Endothelial cell of umbilical vein (primary cell): ENCODE measurements around the gene TXNL4A. TPM values are rescaled to one million over a fixed set of nuclear protein-coding genes. Genes with fewer than 3 reads are reported as not detected.

ENCODE experiments used
- BruUV-seq: library from RNA; stranded (reverse); fragments of 400-500 nt; replicated peaks from 2 replicates; lab custom pipeline; 2021; lab: Mats Ljungman, UMichigan
- CTCF ChIA-PET: fragments of 300-600, 350-600 bp; sonication (Branson Sonifier 250); formaldehyde crosslinking; loops from one replicate; lab custom pipeline; 2021; ENCODE audit warnings: antibody characterized with exemption, inconsistent platforms; lab: Charles Lee
- POLR2A ChIA-PET: fragments of 300-600, 350-600 bp; sonication (Branson Sonifier 250); formaldehyde crosslinking; loops from one replicate; lab custom pipeline; 2021; ENCODE audit warnings: antibody characterized with exemption, inconsistent platforms; lab: Charles Lee
- DNase-seq: peaks from one replicate; pipeline ENCODE4 v3.0.0-alpha.2; 2011; ENCODE audit warnings: low read depth, low spot score
- FAIRE-seq: peaks from 2 replicates; lab custom pipeline; 2011; peaks lifted over from hg19 to GRCh38; lab: Jason Lieb, UNC
- H2AFZ ChIP-seq: 2 replicates; pipeline ENCODE4 v1.6.0; 2012; ENCODE audit warnings: low read depth, low read length, control low read depth, inconsistent platforms
- H3K27ac ChIP-seq: 2 replicates; pipeline ENCODE4 v1.5.1; 2011; ENCODE audit warnings: low read depth, mild to moderate bottlenecking, control low read depth, low read length, moderate library complexity; ENCODE audit not compliant: insufficient read depth
- H3K27me3 ChIP-seq, 2 experiments: 2 replicates each; pipeline versions ENCODE4 v1.6.0 to v1.6.1; 2011; ENCODE audit warnings: low read length in 2 of 2, mixed read lengths in 1 of 2; ENCODE audit not compliant: control insufficient read depth in 2 of 2, insufficient read depth in 2 of 2
- H3K36me3 ChIP-seq, 2 experiments: 2 replicates in 1 of 2; 3 replicates in 1 of 2; pipeline ENCODE4 v1.5.1; 2011; ENCODE audit warnings: low read length in 2 of 2, mild to moderate bottlenecking in 1 of 2, moderate library complexity in 1 of 2; ENCODE audit not compliant: control insufficient read depth in 2 of 2, insufficient read depth in 2 of 2; ENCODE audit errors: extremely low read depth in 1 of 2
- H3K4me1 ChIP-seq: 3 replicates; pipeline ENCODE4 v1.5.1; 2011; ENCODE audit warnings: mild to moderate bottlenecking, low read length; ENCODE audit not compliant: control insufficient read depth, insufficient read depth; ENCODE audit errors: extremely low read depth
- H3K4me2 ChIP-seq: 2 replicates; pipeline ENCODE4 v1.6.1; 2011; ENCODE audit warnings: low read length, control low read depth, mixed read lengths; ENCODE audit not compliant: insufficient read depth
- H3K4me3 ChIP-seq, 3 experiments: fragments of 200-600 bp in 1 of 3; sonication (generic), shearing (Covaris generic) in 1 of 3; replicated peaks in 1 of 3; 2 replicates each; pipeline ENCODE4 v1.5.1; 2011 to 2016; ENCODE audit warnings: control low read depth in 3 of 3, low read length in 3 of 3, mild to moderate bottlenecking in 2 of 3, inconsistent platforms in 1 of 3, low read depth in 1 of 3, moderate library complexity in 1 of 3; ENCODE audit not compliant: insufficient read depth in 1 of 3
- H3K79me2 ChIP-seq: 2 replicates; pipeline ENCODE4 v1.6.0; 2012; ENCODE audit warnings: low read length, inconsistent platforms; ENCODE audit not compliant: control insufficient read depth, insufficient read depth
- H3K9ac ChIP-seq: replicated peaks from 2 replicates; pipeline ENCODE3; 2011; ENCODE audit warnings: low read length, control low read depth; ENCODE audit not compliant: insufficient read depth; ENCODE audit errors: extremely low read depth
- H3K9me1 ChIP-seq: replicated peaks from 3 replicates; pipeline ENCODE4 v1.6.0; 2011; ENCODE audit warnings: mild to moderate bottlenecking, low read length; ENCODE audit not compliant: control insufficient read depth, insufficient read depth; ENCODE audit errors: extremely low read depth
- H3K9me3 ChIP-seq: replicated peaks from 2 replicates; pipeline ENCODE4 v1.5.1; 2012; ENCODE audit warnings: low read length, inconsistent platforms; ENCODE audit not compliant: control insufficient read depth, insufficient read depth
- H4K20me1 ChIP-seq: replicated peaks from 2 replicates; pipeline ENCODE3; 2011; ENCODE audit warnings: mild to moderate bottlenecking, low read length; ENCODE audit not compliant: control insufficient read depth, insufficient read depth; ENCODE audit errors: extremely low read depth
- EZH2 ChIP-seq: IDR thresholded peaks from 2 replicates; pipeline ENCODE4 v1.6.1; 2012; ENCODE audit warnings: borderline replicate concordance, low read depth, mild to moderate bottlenecking, moderate library complexity, low read length, inconsistent platforms; ENCODE audit not compliant: severe bottlenecking
- FOS ChIP-seq: IDR thresholded peaks from 2 replicates; pipeline ENCODE4 v1.6.1; 2011; ENCODE audit warnings: mild to moderate bottlenecking, low read length, moderate library complexity, borderline replicate concordance; ENCODE audit not compliant: insufficient read depth
- GATA2 ChIP-seq: IDR thresholded peaks from 2 replicates; pipeline ENCODE4 v1.7.0; 2011; ENCODE audit warnings: low read depth, mild to moderate bottlenecking, moderate library complexity, mixed read lengths, low read length; ENCODE audit not compliant: insufficient read length, insufficient read depth
- JUN ChIP-seq: IDR thresholded peaks from 2 replicates; pipeline ENCODE4 v1.6.1; 2011; ENCODE audit warnings: borderline replicate concordance, low read depth; ENCODE audit not compliant: insufficient read length, insufficient read depth
- MAX ChIP-seq: IDR thresholded peaks from 2 replicates; pipeline ENCODE4 v1.6.1; 2011; ENCODE audit not compliant: insufficient read depth, insufficient read length
- MYC ChIP-seq: IDR thresholded peaks from one replicate; pipeline ENCODE4 v1.6.1; 2011; ENCODE audit warnings: mild to moderate bottlenecking, low read depth, low read length
- POLR2A ChIP-seq: IDR thresholded peaks from 2 replicates; pipeline ENCODE4 v1.6.1; 2012; ENCODE audit warnings: low read depth, mild to moderate bottlenecking, control low read depth, low read length
- POLR2AphosphoS5 ChIP-seq: IDR thresholded peaks from 2 replicates; pipeline ENCODE4 v1.6.1; 2012; ENCODE audit warnings: low read depth, mild to moderate bottlenecking, control low read depth, low read length, moderate library complexity; ENCODE audit not compliant: insufficient read depth
- dilution Hi-C: fragments of 300-500 bp; cut with MboI; formaldehyde crosslinking; loops from one replicate; pipeline ENCODE4 v1.15.0; 2019; ENCODE audit warnings: low sequenced_read_pairs; ENCODE audit not compliant: extremely low pct_ligation_motif_present
- intact Hi-C: fragments of 100-400 bp; cut with micrococcal nuclease; formaldehyde crosslinking; loops from one replicate; pipeline ENCODE4 v1.10.0; 2022
- polyA plus RNA-seq, 4 experiments: library from polyadenylated mRNA; depleted of rRNA in 3 of 4; stranded (reverse) in 3 of 4; unstranded in 1 of 4; fragments of >200 nt; gene quantifications; 2 replicates each; pipeline versions ENCODE4 v1.2.1 to v1.2.3, GENCODE V29; 2011 to 2012; ENCODE audit warnings: missing spikeins in 1 of 4
- total RNA-seq: library from RNA; stranded (reverse); gene quantifications from 2 replicates; pipeline ENCODE4 v1.2.3, GENCODE V29; 2021
- TF ChIP-seq, protein P1 (sequence below), 2 donors: IDR thresholded peaks; 1 replicate in 1 of 2; 2 replicates in 1 of 2; pipeline ENCODE4 v1.5.1; 2011; ENCODE audit warnings: low read length in 2 of 2, mild to moderate bottlenecking in 2 of 2, moderate library complexity in 2 of 2, control low read depth in 1 of 2, inconsistent platforms in 1 of 2, low read depth in 1 of 2; ENCODE audit not compliant: insufficient read depth in 1 of 2; ENCODE audit errors: extremely low read depth in 1 of 2

Gene TXNL4A
- total and polyA plus RNA-seq, 2 donors (not counting 3 experiments of a cell fraction or from before 2014, with no cell fraction given): 148 to 172 TPM

DNA sequence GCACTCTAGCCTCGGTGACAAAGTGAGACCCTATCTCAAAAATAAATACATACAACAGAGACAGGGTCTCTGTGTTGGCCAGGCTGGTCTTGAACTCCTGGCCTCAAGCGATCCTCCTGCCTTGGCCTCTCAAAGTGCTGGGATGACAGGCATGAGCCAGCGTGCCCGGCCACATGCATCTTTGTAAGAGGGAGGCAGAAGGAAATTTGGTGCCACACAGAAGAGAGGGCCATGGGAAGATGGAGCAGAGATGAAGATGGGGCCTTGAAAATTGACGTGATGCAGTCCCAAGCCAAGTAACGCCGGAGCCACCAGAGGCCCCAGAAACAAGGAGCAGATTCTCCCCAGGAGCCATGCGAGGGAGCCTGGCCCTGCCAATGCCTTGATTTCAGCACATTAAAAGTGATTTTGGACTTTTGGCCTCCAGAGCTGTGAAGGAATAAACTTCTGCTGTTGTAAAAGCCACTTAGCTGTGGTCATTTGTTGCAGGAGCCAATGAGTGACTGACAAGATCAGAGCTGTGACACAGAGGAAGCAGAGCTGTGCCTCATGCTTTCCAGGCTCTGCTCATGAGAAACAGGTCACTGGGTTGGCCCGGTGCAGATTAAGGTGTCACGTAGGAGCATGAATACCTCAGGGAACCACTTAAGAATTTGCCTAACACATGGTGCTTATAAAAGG is 34.3 kb downstream of the TXNL4A start:
- Histone ChIP-seq H2AFZ (no peak overlapping the region), H3K4me3 (no peak overlapping the region), H3K27ac (no peak overlapping the region), H3K4me2 (no peak overlapping the region), H3K27me3 (no peaks in the 10 kb centered on the region), H4K20me1 (no peaks in the 10 kb centered on the region), H3K4me1 (peaks cover 5% of the 10 kb centered on the region), H3K9me1 (no peaks in the 10 kb centered on the region), H3K9me3 (no peaks in the 10 kb centered on the region), H3K79me2 (peaks cover 6% of the 10 kb centered on the region), H3K36me3 (no peaks in the 10 kb centered on the region), H3K9ac (no peak overlapping the region)
- ChIA-PET CTCF (no interaction called here), POLR2A (no interaction called here)
- DNase-seq (no peak), FAIRE-seq (no peak)
- no peak for TF ChIP-seq JUN
- TF ChIP-seq, protein P1, sequence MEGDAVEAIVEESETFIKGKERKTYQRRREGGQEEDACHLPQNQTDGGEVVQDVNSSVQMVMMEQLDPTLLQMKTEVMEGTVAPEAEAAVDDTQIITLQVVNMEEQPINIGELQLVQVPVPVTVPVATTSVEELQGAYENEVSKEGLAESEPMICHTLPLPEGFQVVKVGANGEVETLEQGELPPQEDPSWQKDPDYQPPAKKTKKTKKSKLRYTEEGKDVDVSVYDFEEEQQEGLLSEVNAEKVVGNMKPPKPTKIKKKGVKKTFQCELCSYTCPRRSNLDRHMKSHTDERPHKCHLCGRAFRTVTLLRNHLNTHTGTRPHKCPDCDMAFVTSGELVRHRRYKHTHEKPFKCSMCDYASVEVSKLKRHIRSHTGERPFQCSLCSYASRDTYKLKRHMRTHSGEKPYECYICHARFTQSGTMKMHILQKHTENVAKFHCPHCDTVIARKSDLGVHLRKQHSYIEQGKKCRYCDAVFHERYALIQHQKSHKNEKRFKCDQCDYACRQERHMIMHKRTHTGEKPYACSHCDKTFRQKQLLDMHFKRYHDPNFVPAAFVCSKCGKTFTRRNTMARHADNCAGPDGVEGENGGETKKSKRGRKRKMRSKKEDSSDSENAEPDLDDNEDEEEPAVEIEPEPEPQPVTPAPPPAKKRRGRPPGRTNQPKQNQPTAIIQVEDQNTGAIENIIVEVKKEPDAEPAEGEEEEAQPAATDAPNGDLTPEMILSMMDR (IDR thresholded peaks at IDR 0.05; ENCODE audit: extremely low read depth in 1 of 2, insufficient read depth in 1 of 2, low read depth in 1 of 2, low read length in 2 of 2): no peak
- TF ChIP-seq FOS: no peak
- no peak for TF ChIP-seq MYC
- no peak for TF ChIP-seq EZH2
- no peak for TF ChIP-seq MAX
- TF ChIP-seq POLR2A: no peak
- no peak for TF ChIP-seq POLR2AphosphoS5
- no peak for TF ChIP-seq GATA2
- dilution Hi-C loops (no loop called here), intact Hi-C loops (loop anchor here (5.0 to 10.0 kb wide), 2 partner anchors 159 to 277 kb away; partner anchors contain the start of genes CTDP1 and KCNG2)
- no TSS peak for BruUV-seq
